ENCODE results near the gene COL5A2.

GRCh38 chr2:189178726-189179569, 613 bp downstream of the COL5A2 start:
- TF ChIP-seq POLR2A (IDR thresholded peaks at IDR 0.05) (no peak), POLR2AphosphoS5 (IDR thresholded peaks at IDR 0.05) (no peak)
- TF ChIP-seq, protein P1, sequence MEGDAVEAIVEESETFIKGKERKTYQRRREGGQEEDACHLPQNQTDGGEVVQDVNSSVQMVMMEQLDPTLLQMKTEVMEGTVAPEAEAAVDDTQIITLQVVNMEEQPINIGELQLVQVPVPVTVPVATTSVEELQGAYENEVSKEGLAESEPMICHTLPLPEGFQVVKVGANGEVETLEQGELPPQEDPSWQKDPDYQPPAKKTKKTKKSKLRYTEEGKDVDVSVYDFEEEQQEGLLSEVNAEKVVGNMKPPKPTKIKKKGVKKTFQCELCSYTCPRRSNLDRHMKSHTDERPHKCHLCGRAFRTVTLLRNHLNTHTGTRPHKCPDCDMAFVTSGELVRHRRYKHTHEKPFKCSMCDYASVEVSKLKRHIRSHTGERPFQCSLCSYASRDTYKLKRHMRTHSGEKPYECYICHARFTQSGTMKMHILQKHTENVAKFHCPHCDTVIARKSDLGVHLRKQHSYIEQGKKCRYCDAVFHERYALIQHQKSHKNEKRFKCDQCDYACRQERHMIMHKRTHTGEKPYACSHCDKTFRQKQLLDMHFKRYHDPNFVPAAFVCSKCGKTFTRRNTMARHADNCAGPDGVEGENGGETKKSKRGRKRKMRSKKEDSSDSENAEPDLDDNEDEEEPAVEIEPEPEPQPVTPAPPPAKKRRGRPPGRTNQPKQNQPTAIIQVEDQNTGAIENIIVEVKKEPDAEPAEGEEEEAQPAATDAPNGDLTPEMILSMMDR (IDR thresholded peaks at IDR 0.05), result no peak
